Measurements from ENCODE around the gene ETS1.

Gene ETS1

DNA sequence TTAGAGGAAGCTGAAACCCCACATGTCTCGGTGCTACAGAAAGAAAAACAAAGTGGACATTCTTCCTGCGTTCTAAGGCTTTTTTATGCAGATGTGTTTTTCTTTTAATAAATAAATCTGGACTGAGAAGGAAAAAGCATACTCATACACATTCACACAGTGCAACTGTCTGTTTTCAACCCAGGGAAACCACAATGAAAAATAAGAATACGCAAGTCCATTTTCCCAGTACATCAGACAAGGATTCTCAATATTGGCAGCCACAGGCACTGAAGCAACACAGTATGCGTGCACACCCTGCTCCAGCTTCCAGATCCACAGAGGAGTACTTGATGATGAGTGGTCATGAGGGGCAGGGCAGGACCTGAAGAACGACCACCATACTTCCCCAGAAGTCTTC is 86.9 kb downstream of the ETS1 start:
- no peak for DNase-seq (ENCODE audit: low spot score)

DNA sequence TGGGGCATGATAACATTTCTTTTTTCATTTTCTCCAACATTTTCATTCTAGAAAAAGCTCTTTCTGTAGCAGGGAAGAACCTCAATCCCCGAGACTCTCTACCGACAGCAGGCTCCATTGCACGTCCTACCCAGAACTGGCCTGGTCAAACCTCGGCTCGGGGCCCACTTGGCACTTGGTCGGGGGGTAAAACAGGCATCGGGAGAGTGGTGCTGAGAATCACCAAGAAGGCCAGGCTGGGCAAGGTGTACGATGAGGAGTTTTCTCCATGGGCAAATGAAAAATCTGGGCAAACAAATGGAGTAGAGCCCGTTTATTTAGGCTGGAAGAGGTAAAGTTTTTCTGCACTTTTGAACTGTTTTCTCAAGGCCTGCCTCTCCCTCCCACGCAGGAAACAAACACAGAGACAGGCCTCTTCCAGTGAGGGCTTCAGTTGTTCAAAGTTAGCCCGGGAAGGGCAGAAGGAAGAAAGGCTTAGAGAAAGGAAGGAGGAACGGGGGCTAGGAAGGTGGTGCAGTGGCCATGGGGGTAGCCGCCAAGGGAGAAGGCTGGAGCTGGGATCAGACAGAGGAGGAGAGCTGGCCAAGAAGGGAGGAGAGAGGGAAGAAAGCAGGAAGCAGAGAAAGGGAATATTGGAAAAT is 87.6 kb downstream of the ETS1 start:
- no peak for DNase-seq (ENCODE audit: low spot score)

DNA sequence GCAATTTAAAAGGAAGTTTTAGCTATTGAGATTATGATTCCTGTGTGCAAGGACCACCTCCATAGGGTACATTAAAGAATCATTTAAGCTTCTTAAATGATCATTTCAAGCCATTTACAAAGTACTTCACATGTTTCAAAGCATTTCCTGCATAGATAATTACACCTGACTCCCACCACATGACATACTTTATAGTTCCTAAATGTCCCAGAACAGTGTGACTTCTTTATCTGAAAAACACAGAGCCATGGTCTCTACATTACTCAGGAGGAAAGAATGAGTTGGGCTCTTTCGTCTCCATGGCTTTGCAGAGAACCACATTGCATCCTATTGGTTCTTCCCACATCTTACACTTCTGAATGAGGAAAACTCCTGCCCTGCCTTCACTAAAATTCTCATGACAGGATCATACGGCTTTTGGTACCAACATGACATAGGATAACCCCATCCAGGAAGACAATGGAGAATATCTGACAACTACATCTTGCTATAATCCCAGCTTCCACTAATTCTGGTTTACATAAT is 88.6 kb downstream of the ETS1 start:
- no peak for DNase-seq (ENCODE audit: low spot score)

DNA sequence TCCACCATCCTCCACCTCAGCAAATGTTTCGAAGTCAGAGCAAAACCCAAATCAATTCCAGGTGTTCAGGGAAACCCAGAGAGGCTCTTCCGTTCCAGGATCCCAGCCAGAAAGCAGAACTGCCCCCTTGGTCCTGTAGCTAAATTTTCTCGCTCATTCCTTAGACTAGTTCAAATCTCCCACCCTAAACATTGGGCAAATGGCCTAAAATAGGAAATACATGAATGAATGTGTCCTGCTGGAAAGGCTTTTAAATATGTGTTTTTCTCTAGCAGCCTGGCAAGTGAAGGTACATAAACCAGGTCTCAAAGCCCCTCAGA is 89.6 kb downstream of the ETS1 start:
- DNase-seq (ENCODE audit: low spot score): no peak

DNA sequence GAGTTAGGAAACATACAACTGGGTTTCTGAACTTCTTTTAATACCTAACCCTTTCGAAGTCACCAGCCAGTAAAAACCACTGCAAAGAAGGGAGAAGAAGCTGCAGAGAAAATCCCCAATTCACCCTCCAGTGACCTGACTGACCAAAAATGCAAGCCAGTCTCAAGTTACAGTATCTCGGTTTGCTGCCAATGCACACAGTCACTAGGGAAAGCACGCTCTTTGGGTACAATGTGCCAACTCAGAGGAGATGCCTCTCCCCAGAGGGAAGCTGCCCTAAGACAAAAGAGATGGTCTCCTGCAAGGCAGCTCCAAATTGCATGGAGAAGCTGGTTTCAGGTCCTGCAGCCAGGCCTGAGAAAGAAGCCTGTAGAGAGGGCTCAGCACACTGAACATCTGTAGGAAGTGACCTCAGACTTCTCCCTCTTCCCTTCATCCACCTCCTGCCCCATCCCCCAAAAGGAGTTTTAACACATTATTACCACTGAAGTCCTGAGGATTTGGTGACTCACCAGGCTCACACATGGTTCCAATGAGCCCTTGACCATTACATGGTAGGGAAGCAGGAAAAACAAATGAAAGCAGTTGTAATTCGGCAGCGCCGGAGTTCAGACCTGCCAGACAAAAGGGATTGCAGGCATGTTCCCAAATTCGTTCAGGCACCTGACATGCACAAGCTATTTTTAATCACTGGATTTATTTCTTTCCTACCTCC is 90.1 kb downstream of the ETS1 start:
- no peak for DNase-seq (ENCODE audit: low spot score)

DNA sequence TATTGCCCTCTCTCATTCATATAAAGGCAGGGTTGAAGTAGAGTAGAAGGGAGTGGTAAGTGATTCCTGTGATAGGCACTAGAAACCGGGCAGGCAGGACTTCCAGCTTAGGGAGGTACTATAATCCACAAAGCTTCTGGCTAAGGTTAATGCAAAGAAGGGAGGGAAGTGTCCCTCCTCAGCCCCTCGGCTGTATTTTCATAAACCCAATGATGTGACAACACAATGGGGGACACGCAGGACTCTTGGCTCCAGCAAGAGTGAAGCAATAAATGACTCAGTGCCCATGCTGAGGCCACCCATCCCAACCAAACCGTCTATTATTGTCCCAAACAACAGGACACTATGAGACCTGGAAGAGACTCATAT is 90.7 kb downstream of the ETS1 start:
- DNase-seq (ENCODE audit: low spot score): no peak

DNA sequence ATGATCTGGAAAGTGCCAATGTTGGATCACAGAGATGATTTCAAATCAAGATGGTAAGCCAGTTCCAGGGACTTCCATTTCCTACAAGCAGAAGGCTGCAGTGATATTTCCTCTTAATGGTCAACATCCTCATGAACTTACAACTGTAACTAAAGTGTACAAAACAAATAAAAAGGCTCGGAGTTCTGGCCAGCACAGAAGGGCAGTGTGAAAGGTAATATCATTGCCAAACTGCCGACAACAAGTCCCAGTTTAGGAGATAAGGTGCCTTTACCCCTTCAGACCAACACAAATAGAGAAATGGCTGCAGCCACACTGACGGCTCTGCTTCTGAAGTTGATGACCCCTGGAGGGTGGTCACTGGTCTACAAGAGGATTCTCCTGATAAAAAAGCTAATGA is 91.1 kb downstream of the ETS1 start:
- no peak for DNase-seq (ENCODE audit: low spot score)

DNA sequence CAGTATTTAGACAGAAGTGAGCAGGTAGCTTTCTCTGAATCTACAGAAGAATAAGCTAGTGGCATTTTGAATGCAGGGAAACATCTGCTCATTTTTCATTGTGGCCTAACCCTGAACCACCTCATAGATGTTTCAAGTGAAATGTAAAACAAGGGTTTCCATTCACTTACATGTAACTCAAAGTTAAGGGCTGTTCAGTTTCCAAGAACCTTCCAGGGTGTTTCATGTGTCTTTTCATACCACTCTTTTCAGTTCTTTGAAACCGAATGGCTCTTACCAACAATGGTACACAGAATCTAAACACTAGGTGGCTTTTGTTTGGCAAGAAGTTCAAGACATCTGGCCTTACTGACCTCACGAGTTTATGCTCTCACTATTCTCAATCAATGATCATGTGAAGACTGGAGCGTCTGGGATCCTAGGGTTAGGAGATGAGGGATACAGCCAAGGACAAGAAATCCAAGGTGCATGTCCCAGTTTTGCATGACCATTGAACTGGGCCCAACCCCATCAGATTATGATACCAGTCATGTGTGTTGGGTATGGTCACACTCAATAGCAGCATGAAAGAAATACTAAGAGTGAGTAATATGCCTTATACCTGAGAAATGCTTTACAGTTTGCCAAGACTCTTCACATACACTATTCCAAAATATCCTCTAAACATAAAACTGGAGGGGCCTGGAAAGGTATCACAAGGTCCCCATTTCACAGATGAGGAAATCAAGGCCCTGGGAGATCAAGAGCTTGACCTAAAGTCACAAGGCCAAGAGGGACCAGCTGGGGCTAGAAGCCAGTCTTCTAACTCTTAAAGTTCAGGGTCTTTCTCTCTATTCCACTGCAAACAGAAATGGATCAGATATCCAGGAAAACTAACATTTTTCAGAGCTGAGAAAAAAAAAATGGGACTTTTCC is 92.7 kb downstream of the ETS1 start:
- no peak for DNase-seq (ENCODE audit: low spot score)

DNA sequence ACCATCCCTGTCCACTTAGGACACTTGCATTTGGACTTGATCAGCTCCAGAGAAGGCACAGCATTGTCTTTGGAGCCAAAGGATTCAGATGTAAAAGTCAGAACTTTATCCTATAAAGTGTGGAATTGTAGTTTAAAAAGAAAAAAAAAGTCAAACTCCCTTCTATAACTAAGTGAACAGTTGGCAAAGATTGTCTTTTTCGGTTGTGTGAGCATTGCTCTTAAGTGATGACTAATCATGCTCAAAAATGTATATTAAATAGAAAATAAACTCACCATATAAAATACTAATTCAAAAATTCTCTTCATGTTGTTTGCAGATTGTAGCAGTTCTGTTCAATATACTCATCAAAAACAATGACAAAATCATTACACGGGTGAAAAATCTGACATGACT is 93.8 kb downstream of the ETS1 start:
- DNase-seq (ENCODE audit: low spot score): no peak

DNA sequence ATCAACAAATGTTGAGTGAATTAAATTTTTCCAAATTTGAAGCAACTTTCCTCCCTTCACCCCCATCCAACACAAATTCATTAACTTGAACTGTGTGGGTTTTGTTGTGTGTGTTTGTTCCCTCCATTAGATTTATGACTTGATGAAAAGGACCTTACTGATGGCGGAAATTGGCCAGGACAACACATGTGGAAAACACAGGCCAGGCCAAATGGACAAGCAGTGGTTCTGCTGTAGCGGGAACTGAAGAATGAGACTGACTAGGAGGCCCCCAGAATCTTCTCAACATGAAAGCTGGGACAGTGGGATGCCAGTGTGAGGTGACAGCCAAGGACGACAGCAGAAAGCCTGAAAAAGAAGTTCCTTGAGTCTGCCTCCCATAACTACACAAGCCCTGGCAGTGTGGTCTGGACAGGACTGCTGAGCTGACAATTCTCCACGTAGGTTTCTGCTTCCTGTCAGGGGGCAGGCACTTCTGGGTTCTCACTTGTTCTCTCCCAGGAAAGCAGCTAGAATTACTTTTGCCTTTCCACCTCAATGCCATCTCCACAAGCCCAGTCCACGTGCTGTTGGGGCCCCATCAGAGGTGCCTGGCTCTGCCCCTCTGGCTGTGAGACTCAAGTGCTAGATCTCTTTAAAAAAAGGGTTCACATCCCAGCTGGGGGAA is 94.3 kb downstream of the ETS1 start:
- no peak for DNase-seq (ENCODE audit: low spot score)

DNA sequence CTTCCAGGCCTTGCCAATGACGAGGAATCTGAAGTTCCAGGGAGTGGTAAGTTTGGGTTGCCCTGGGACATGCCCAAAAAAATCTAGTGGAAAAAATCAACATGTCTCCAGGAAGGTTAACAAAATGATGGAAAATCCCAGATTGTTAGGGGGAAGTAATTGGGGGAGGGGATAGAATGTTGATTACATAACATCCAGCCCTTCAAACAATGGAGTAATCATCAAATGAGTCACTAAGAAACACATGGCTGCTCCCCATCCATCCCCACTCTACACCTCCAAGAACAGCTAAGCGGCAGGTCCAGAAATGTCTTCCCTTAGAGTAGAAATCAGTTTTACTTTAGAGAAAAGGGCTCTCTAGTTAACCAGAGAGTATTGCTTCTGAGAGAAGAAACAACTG is 94.9 kb downstream of the ETS1 start:
- DNase-seq (ENCODE audit: low spot score): no peak

DNA sequence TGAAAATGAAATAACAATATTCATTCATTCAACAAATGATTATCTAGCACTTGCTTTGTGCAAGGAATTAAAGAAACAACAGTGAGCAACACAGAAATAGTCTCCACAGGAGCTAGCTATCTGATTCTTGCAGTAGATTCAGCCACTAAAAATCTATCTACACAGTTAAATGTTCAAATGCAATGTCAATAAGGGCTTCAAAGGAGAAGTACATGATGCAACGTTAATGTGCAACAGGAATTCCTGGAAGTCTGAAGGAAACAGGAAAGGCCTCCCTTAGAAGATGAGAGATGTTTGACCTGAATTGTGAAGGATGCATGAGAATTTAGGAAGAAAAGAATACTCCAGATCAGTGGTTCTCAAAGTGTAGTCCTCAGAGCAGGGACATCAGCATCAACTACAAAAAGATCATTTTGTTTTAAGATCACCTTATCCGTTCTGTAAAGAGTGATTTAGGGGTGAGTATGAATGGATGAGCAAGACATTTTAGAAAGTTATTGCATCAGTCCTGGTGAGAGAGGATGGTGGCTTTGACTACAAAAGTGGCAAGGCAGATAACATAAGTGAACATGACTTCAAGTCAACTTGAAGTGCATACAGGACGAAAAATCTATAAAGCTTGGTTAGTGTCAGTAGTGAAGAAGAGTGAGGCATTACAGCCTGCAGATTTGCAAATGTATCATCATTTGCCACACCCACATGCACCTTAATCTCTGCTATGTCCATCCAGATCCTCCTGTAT is 96.0 kb downstream of the ETS1 start:
- DNase-seq (ENCODE audit: low spot score): no peak

DNA sequence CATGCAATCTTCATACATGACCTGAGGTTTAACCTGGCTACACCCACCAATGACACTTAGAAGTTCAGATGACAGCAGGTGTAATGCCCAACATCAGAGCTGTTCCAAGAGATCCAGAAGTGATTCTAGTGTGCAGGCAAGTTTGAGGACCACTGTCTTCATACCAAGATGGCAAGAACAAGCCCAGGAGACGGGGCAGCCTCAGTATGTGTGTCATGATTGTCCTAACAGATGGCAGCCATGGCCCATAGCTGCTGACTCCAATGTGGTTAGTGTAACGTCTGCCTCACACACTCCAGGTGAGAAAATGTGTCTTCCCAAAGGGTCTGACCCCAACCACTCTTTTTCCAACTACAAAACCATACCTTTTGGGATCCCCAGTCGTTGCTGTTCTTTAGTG is 97.3 kb downstream of the ETS1 start:
- DNase-seq (ENCODE audit: low spot score): no peak

DNA sequence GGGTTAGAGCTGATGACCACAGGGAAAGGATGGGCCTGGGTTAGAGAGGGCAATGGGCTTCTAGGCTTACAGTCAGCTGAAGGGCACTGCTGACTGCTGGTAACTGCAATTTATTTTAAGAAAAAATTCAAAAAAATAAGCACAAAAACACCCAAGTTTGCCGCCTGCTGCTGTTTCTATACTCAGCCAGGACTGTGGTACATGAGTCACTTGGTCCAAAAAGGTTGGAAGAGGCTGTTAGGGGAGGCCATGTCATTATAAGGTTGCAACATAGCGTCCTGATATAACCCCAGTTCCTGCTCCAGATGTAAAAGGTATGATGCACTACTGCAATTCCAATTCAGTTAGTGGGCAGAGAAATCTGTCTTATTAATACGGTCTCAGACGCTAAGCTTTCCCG is 98.9 kb downstream of the ETS1 start:
- no peak for DNase-seq (ENCODE audit: low spot score)

DNA sequence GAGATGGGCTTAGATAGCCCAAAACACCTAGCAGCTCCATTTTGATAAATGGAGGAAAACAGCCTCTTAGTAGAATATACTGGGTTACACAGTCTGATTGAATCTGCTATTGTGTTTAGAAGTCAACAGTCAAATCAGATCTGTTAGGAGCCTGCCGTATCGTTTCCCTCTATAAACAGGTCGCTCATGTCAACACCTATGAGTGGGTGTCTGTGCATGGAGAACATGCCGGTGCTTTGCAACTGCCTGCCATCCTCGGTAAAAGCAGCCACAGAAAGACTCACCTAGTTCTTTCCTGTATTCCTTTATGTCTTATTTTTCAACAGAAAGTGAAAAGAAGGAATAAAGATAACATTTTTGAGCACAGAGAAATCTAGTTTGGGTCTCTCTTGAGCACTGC is 99.4 kb downstream of the ETS1 start:
- DNase-seq (ENCODE audit: low spot score): no peak

DNA sequence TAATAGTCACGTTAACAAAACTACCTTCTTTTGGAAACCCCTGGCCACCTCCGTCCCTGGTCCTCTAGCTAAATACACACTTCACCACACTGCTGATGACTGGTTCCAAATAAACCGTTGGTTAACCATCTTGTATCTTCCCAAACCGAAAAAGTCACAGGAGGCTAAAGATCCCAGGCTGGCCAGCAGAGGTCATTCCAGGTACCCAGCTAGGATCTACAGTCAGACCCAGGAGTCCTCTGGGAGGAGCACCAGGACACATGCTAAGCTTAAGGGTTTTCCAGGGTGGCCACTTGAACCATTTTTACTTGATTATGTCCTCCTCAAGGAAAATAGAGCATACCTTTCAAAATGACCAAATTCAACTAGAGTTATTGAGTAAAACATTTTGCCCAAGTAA is 103.2 kb downstream of the ETS1 start:
- DNase-seq (ENCODE audit: low spot score): no peak

DNA sequence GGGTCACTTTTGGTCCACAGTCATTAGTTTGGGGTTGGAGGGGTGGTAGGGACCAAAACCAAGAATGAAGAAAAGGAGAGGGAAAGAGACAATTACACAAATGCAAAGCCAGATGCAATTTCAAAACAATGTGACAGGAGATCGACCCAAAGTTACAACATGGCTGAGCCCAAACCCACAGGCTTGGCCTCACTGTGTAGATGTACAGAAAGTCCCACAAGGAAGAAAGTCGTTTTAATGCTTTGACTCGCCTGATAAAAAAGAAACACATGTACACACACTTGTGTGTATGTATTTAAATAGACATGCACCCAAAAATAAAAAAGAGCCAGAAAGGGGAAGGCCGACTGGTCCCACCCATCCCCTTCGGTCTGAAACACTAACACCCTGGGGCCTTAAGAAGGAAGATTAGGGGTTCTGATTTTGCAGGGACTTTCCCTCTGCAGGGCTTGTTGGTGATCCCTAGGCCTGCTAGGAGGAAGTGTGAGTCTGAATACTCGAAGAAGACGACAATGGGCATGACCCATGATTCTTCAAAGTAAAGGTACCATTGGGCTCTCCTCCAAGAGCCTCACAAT is 104.1 kb downstream of the ETS1 start:
- no peak for DNase-seq (ENCODE audit: low spot score)

DNA sequence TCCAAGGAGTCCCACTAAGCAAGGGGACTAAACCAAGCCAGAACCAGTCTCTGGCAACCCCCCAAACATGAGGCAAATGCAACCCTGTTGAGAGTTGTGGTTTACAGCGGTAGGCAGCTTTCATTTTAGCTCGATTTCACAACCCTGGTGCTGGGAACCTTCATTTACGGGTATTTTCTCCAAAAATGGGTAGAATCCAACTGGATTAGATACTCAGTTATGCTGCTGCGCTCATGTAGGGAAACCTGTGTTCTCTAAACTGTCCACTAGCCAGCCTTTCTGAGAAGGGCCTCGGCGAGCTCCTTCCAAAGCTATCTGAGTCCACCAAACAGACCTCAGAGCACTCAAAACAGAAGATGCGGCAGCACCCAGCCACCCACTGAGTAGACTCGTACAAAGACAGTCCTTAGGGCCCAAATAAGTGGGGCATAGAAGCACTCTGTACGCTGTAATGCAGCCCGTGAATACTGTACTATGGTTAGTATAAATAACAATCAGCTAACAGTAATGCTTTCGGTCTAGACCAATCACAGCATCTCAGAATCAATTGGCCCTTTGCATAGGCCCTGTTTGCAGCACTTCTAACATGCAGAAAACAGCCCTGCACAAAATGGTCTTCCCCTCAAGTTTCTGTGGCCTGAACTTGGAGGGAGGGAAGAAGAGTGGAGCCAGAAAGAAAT is 104.7 kb downstream of the ETS1 start:
- no peak for DNase-seq (ENCODE audit: low spot score)

DNA sequence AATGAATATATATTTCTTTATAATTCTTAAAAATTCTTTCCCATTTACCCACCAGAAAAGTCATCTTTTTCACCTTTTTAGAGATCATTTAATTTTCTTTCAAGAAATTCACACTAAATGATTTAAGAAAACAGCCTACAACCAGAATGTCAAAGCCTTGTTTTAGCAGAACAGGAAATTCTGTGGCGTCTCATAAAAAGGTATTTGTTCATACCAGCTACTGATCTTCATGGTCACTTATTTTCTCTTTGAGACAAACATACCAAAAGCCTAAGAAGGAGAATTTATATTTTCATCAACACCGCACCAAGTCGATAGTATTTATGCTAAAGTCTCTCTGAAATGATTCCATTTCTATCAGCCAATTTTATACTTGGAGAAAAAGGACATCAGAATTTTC is 105.3 kb downstream of the ETS1 start:
- no peak for DNase-seq (ENCODE audit: low spot score)

DNA sequence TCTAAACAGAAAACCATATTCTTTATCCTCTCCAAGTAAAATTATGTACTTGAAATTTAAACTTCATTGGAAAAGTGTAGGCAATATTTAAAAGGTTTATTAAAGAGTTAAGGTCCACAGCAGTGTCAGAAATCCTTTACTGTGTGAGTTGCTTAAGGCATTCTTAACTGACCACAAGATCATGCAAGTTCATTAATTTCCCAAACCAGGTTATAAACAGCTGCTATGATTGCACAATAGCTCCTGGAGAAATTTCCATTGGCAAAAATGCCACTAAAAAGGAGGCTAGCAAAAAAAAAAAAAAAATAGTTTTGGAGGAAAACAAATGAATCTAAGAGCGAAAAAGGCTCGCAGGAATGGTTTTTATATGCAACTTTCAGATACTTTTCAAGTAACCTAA is 106.2 kb downstream of the ETS1 start:
- no peak for DNase-seq (ENCODE audit: low spot score)

DNA sequence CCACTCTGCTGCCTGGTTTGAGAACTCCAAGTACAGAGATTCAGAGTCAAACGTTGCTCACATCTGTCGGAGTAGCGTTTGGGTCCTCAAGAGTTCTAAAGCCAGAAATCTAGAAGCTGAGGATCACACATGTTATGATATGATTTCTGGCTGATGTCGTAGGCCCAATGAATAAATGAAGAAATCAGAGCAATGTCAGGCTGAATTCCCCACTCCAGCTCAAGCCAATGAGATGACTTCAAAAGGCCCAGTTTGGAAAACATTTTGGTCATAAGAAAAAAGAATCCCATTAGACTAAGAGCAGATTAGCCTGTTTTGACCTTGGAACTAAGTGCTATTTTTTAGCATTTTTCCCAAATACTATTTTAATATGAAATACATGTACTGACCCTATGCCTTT is 106.7 kb downstream of the ETS1 start:
- no peak for DNase-seq (ENCODE audit: low spot score)
